Activated naive CD8-positive, alpha-beta T cell treated with anti-CD3 and anti-CD28 coated beads for 36 hours (primary cell): ENCODE data around the gene AKAP8. TPM values are rescaled to one million over a fixed set of nuclear protein-coding genes. Genes with fewer than 3 reads are reported as not detected.
A peak's percentile ranks its signal among the peaks of the same experiment; 100 is the strongest.

Source experiments
- DNase-seq: peaks from one replicate; pipeline ENCODE4 v3.0.0; 2021
- H3K27ac Mint-ChIP-seq: one replicate; pipeline ENCODE4 v1.8.0; 2022; ENCODE audit warnings: mild to moderate bottlenecking, moderate library complexity, mixed read lengths
- H3K27me3 Mint-ChIP-seq: one replicate; pipeline ENCODE4 v1.8.0; 2022; ENCODE audit warnings: mild to moderate bottlenecking, mixed read lengths
- H3K36me3 Mint-ChIP-seq: one replicate; pipeline ENCODE4 v1.8.0; 2021; ENCODE audit warnings: mild to moderate bottlenecking, mixed read lengths
- H3K4me1 Mint-ChIP-seq: one replicate; pipeline ENCODE4 v1.8.0; 2021; ENCODE audit warnings: mixed read lengths
- H3K4me3 Mint-ChIP-seq: one replicate; pipeline ENCODE4 v1.8.0; 2022; ENCODE audit warnings: mild to moderate bottlenecking, moderate library complexity, mixed read lengths
- H3K9me3 Mint-ChIP-seq: one replicate; pipeline ENCODE4 v1.8.0; 2022; ENCODE audit warnings: mixed read lengths
- total RNA-seq, 2 experiments: library from RNA; stranded (reverse); gene quantifications; one replicate each; pipeline ENCODE4 v1.2.3, GENCODE V29; 2021

Gene AKAP8
- total RNA-seq, 2 experiments from 2014 or later: 59.4 to 61.2 TPM

DNA sequence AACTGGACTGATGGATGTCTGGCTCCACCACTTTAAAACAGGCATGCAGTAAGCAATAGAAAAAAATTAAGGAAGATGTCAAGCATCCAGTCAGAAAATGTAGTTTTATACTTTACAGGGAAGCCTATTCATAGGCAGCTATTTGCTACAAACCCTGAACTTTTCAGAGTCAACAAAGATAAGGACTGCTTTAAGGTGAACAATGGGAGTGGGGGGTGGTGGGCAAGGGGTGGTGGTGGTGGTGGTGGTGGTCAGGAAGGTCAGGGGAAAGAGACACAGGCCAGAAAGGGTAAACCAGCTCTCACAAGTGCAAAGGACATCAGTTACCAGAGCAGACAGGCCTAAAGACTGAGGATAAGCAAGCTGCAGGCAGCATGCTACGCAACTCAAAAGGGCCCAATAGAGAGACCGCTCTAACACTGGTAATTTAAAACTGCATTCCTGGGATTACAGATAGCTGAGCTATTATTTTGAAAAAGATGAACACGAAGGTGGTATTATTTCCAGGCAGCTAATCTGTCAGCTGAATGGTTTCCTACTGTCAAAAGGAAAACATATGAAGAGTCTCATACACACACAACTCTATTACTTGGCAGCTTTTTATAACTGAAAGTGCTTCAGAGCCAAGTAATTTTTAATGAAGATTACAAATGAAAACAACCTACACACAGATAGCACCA is 62.1 kb downstream of the AKAP8 start:
- H3K36me3 Mint-ChIP-seq: peaks cover 30% of the 10 kb centered on the region
- H3K4me3 Mint-ChIP-seq: no peak overlapping the region
- H3K27me3 Mint-ChIP-seq: no peaks in the 10 kb centered on the region
- H3K9me3 Mint-ChIP-seq: no peaks in the 10 kb centered on the region
- H3K4me1 Mint-ChIP-seq: peaks cover 83% of the 10 kb centered on the region
- DNase-seq: no peak
- peak overlapping the region; percentile 82 for H3K27ac Mint-ChIP-seq

DNA sequence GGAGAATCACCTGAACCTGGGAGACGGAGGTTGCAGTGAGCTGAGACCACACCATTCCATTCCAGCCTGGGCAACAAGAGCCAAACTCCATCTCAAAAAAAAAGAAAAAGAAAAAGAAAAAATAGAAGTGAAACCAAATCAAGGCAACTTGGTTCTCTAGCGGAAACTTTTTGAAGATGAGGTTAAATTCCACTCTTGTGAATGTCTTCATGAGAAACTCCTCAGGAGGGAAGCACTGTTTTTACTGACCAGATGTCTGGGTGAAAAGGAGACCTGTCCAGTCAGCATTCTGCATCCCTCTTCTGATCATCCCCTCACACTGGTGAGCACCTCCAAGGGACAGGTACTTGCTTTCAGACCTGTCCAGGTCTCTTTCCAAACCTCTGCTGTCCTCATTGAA is 63.1 kb downstream of the AKAP8 start:
- peak overlapping the region; percentile 16 for H3K4me3 Mint-ChIP-seq
- H3K27me3 Mint-ChIP-seq: no peaks in the 10 kb centered on the region
- H3K4me1 Mint-ChIP-seq: peaks cover 82% of the 10 kb centered on the region
- DNase-seq: no peak
- H3K9me3 Mint-ChIP-seq: no peaks in the 10 kb centered on the region
- peaks cover 34% of the 10 kb centered on the region for H3K36me3 Mint-ChIP-seq
- H3K27ac Mint-ChIP-seq: peak overlapping the region; percentile 82

DNA sequence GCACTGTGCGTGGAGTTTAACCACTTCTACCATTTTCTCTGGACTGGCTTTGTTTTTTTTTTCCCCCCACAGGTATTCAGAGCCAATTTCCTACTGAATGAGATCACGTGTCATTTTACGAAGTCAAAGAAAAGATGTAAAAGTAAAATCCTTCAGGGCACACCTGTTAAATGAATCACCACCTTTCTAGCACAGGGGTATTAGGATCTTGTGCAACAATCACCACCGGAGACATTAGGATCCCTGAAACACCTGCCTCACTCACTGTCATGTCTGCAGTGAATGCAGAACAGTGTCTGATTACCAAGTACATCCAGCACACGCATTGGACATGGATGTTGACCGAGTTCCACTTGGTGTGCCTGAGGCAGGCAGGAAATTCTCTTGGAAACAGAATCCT is 64.5 kb downstream of the AKAP8 start:
- Mint-ChIP-seq H3K27ac (peak overlapping the region; percentile 50), H3K9me3 (no peaks in the 10 kb centered on the region), H3K27me3 (no peaks in the 10 kb centered on the region), H3K4me1 (peaks cover 78% of the 10 kb centered on the region), H3K4me3 (no peak overlapping the region), H3K36me3 (peaks cover 34% of the 10 kb centered on the region)
- no peak for DNase-seq

DNA sequence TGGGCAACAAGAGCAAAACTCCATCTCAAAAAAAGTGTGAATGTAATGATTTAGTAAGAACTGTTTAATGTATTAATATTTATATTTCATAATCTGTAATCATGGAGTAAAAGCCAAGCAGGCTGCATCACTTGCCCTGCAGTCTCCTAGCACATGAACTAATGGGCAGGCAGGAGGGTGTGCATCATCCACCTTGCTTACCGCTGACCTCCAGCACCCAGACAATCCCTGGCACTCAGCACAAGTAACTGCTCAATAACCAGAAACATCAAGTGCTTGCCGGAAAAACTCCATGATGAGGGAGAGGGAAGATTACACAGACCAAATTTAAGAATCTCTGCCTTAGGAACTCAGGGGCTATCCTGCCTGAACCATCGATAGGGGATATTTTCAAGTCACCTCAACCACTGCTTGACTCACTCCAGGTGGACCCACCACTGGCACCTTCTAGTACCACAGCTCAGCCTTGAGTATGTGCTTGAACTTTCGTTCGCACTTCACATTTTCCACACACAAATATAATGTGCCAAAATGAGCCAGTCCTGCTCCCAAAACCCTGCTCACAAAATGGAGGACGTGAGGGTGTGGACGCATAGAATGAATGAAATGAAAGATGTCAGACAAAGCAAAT is 65.8 kb downstream of the AKAP8 start:
- Mint-ChIP-seq H3K9me3 (no peaks in the 10 kb centered on the region), H3K27ac (peak overlapping the region; percentile 67), H3K4me3 (no peak overlapping the region), H3K36me3 (peaks cover 34% of the 10 kb centered on the region), H3K27me3 (no peaks in the 10 kb centered on the region), H3K4me1 (peaks cover 76% of the 10 kb centered on the region)
- DNase-seq: no peak

DNA sequence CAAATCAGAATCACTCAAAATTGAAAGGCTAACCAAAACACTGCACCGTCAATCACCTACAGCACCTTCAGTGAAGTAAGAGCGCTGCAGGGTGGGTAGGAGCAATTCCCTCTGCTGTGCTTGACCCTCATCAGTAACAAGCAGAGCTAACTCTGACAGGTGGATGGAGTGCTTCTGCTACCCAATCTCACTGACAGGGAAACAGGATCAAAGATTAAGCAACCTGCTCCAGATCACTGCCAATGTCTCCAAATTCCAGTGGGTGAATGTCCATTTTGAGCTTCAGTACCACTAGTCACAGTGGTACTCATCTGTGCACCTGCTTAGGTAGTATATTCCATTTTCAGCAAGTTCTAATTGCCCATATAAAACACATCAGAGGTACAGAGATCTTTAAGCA is 72.4 kb downstream of the AKAP8 start:
- Mint-ChIP-seq H3K27me3 (no peaks in the 10 kb centered on the region), H3K36me3 (peaks cover 31% of the 10 kb centered on the region), H3K4me1 (peaks cover 74% of the 10 kb centered on the region), H3K9me3 (no peaks in the 10 kb centered on the region), H3K27ac (no peak overlapping the region), H3K4me3 (no peak overlapping the region)
- DNase-seq: no peak

DNA sequence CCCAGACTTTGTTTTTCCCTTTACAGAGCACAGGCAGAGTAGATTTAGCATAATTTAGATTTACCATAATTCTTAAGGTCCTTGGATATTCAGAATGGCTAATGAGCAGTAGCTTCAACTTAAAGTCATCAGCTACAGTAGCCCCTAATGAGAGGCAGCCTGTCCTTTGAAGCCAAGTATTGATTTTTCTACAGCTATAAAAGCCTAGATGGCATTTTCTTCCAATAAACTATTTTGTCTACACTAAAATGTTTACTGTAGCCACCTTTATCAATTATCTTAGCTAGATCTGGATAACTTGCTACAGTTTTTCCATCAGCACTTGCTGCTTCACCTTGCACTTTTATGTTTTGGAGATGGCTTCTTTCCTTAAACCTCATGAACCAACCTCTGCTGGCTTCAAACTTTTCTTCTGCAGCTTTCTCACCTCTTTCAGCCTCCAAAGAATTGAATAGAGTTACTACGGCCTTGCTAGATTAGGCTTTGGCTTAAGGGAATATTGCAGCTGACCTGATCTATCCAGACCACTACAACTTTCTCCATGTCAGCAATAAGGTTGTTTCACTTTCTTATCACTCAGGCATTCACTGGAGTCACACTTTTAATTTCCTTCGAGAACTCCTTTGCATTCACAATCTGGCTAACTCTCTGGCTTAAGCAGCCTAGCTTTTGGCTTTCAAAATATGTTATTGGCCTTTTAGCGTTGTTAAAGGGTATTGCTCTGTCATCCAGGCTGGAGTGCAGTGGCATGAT is 73.8 kb downstream of the AKAP8 start:
- Mint-ChIP-seq H3K36me3 (peaks cover 29% of the 10 kb centered on the region), H3K4me3 (no peak overlapping the region), H3K9me3 (peaks cover 3% of the 10 kb centered on the region), H3K27ac (peak overlapping the region; percentile 49), H3K27me3 (no peaks in the 10 kb centered on the region), H3K4me1 (peaks cover 75% of the 10 kb centered on the region)
- DNase-seq: no peak

DNA sequence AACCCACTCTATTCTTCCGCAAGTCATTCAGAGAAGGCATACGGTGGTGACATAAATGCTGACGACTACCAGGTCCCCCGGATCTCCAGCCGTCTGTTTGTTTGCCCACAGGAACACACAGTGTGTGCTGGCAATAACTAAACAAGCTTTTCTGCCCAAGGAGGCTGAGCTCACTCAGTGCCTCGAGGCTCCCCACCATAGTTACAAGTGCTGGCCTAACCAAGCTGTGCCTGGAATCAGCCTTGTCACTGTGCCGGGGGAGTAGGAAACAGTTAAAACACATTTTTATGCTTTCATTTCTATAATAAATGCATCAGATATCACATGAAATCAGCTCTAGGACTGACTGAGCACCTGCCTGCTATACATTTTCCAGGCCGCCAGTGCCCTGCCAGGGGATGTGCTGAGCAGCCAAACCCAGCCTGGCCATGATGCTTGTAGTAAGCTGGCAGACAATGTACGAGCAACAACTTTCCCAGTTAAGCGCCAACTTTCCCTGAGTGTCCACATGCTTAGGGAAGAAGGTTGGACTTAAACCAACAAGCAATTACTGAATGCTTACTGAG is 75.4 kb downstream of the AKAP8 start:
- H3K27ac Mint-ChIP-seq: peak overlapping the region; percentile 81
- peaks cover 33% of the 10 kb centered on the region for H3K36me3 Mint-ChIP-seq
- DNase-seq: peak; percentile 18
- H3K4me3 Mint-ChIP-seq: no peak overlapping the region
- H3K9me3 Mint-ChIP-seq: peaks cover 3% of the 10 kb centered on the region
- H3K4me1 Mint-ChIP-seq: peaks cover 76% of the 10 kb centered on the region
- H3K27me3 Mint-ChIP-seq: no peaks in the 10 kb centered on the region

Other genes with a start within 250 kb of the AKAP8 start
- under 1 TPM in 1 of 2 experiments, not detected in 1; 0.12 TPM for gene NOTCH3, start 178.8 kb downstream of the AKAP8 start, total RNA-seq
- not detected for gene EPHX3, start 147.3 kb downstream of the AKAP8 start, total RNA-seq
- 100 to 1,000 TPM; 110 to 113 TPM for gene BRD4, start 47.2 kb downstream of the AKAP8 start, total RNA-seq
- 10 to 100 TPM; 70.6 to 71.6 TPM for gene AKAP8L, start 39.2 kb upstream of the AKAP8 start, total RNA-seq
- gene WIZ, start 70.2 kb upstream of the AKAP8 start, total RNA-seq: 10 to 100 TPM; 22.7 to 24.1 TPM
- gene RASAL3, start 84.8 kb upstream of the AKAP8 start, total RNA-seq: 10 to 100 TPM; 75.0 to 83.4 TPM
- not detected for gene PGLYRP2, start 99.7 kb upstream of the AKAP8 start, total RNA-seq
- gene CYP4F22, start 128.7 kb upstream of the AKAP8 start, total RNA-seq: 1 to 10 TPM; 1.3 to 1.6 TPM
- not detected for gene CYP4F8, start 235.4 kb upstream of the AKAP8 start, total RNA-seq